HepG2 (cell line): ENCODE results near the gene UBE2N. TPM values are rescaled to one million over a fixed set of nuclear protein-coding genes. Genes with fewer than 3 reads are reported as not detected.

Source experiments
- ATAC-seq: fragments of 200-7000 bp; cut with Tn5 transposase; 3 replicates; pipeline ENCODE4 v1.9.1; 2020; ENCODE audit warnings: mild to moderate bottlenecking, moderate library complexity
- BruUV-seq: library from RNA; stranded (reverse); fragments of 400-500 nt; replicated peaks from 2 replicates; lab custom pipeline; 2021; lab: Mats Ljungman, UMichigan
- CTCF ChIA-PET: fragments of 300-600 bp; formaldehyde crosslinking; extraction: SDS; loops from one replicate; lab custom pipeline; 2021; ENCODE audit warnings: low total read pairs, inconsistent platforms, low intra/inter-chr PET ratio; lab: Yijun Ruan, JAX
- POLR2A ChIA-PET: fragments of 350-600 bp; sonication (Branson Sonifier 250); formaldehyde crosslinking; loops from one replicate; lab custom pipeline; 2020; ENCODE audit warnings: antibody characterized with exemption, inconsistent platforms; lab: Yijun Ruan, JAX
- DNase-seq: peaks from one replicate; pipeline ENCODE4 v3.0.0-alpha.2; 2015; ENCODE audit warnings: low spot score
- FAIRE-seq: peaks from 3 replicates; lab custom pipeline; 2011; peaks lifted over from hg19 to GRCh38; lab: Jason Lieb, UNC
- H2AFZ ChIP-seq: one replicate; pipeline ENCODE4 v1.6.1; 2011; ENCODE audit warnings: low read length, inconsistent platforms
- H3K27ac ChIP-seq: fragments of 300-600 bp; 3 replicates; pipeline ENCODE4 v1.8.0; 2011; ENCODE audit warnings: mixed run types, mild to moderate bottlenecking, mixed read lengths, low read length, inconsistent platforms; ENCODE audit not compliant: insufficient read depth; ENCODE audit errors: extremely low read length
- H3K27me3 ChIP-seq, 2 experiments: fragments of 200-600 bp in 1 of 2; 2 replicates in 1 of 2; 3 replicates in 1 of 2; pipeline versions ENCODE4 v1.6.0 to v1.8.0; 2011; ENCODE audit warnings: low read length in 2 of 2, mild to moderate bottlenecking in 2 of 2, moderate library complexity in 2 of 2, inconsistent platforms in 1 of 2; ENCODE audit not compliant: insufficient read depth in 2 of 2, control insufficient read depth in 1 of 2
- H3K36me3 ChIP-seq, 2 experiments: fragments of 200-600 bp in 1 of 2; replicated peaks in 1 of 2; 2 replicates in 1 of 2; 3 replicates in 1 of 2; pipeline versions ENCODE4 v1.5.1 to v1.8.0; 2011; ENCODE audit warnings: low read length in 2 of 2, inconsistent platforms in 1 of 2; ENCODE audit not compliant: insufficient read depth in 2 of 2, control insufficient read depth in 1 of 2
- H3K4me1 ChIP-seq: 2 replicates; pipeline ENCODE4 v1.5.1; 2012; ENCODE audit warnings: low read length, inconsistent platforms; ENCODE audit not compliant: insufficient read depth
- H3K4me2 ChIP-seq: 2 replicates; pipeline ENCODE4 v1.6.0; 2011; ENCODE audit warnings: low read depth, low read length, inconsistent platforms
- H3K4me3 ChIP-seq, 3 experiments: fragments of 200-600 bp in 1 of 3; sonication (generic), shearing (Covaris generic) in 1 of 3; replicated peaks in 1 of 3; 2 replicates each; pipeline ENCODE4 v1.5.1; 2011 to 2016; ENCODE audit warnings: low read length in 3 of 3, inconsistent platforms in 2 of 3, low read depth in 2 of 3, mild to moderate bottlenecking in 2 of 3, control low read depth in 1 of 3, mixed read lengths in 1 of 3; ENCODE audit not compliant: insufficient read depth in 1 of 3
- H3K79me2 ChIP-seq: one replicate; pipeline ENCODE4 v1.6.1; 2011; ENCODE audit warnings: low read length, inconsistent platforms; ENCODE audit not compliant: insufficient read depth
- H3K9ac ChIP-seq: 2 replicates; pipeline ENCODE4 v1.6.0; 2011; ENCODE audit warnings: mild to moderate bottlenecking, low read depth, low read length, inconsistent platforms; ENCODE audit not compliant: insufficient read depth
- H3K9me3 ChIP-seq: 2 replicates; pipeline ENCODE4 v1.5.1; 2012; ENCODE audit warnings: mild to moderate bottlenecking, low read length
- H4K20me1 ChIP-seq: 2 replicates; pipeline ENCODE4 v1.6.0; 2011; ENCODE audit warnings: inconsistent platforms, mild to moderate bottlenecking, low read length, moderate library complexity; ENCODE audit not compliant: insufficient read depth
- ATF7-NPFF ChIP-seq: sonication (generic); formaldehyde crosslinking; IDR thresholded peaks from 2 replicates; pipeline ENCODE4 v1.8.1; 2023; ENCODE audit warnings: mild to moderate bottlenecking, low read depth, missing genetic modification reagents, moderate library complexity
- CBFB ChIP-seq: sonication (generic); formaldehyde crosslinking; IDR thresholded peaks from 2 replicates; pipeline ENCODE4 v1.4.0; 2020; ENCODE audit warnings: missing genetic modification reagents
- E2F2 ChIP-seq: sonication (generic); formaldehyde crosslinking; IDR thresholded peaks from 2 replicates; pipeline ENCODE4 v1.4.0; 2020; ENCODE audit warnings: missing genetic modification reagents, borderline replicate concordance
- HOXA3 ChIP-seq: sonication (generic); formaldehyde crosslinking; IDR thresholded peaks from 2 replicates; pipeline ENCODE4 v1.5.0; 2020; ENCODE audit warnings: missing genetic modification reagents
- KDM5B ChIP-seq: sonication (generic); formaldehyde crosslinking; IDR thresholded peaks from 2 replicates; pipeline ENCODE4 v1.4.0; 2020; ENCODE audit warnings: missing genetic modification reagents, mild to moderate bottlenecking, borderline replicate concordance
- NFE2L2 ChIP-seq: fragments of 150-350 bp; IDR thresholded peaks from 2 replicates; pipeline ENCODE4 v1.6.1; 2014; ENCODE audit warnings: low read length
- SMARCE1 ChIP-seq: fragments of 450-650 bp; IDR thresholded peaks from 2 replicates; pipeline ENCODE4 v1.6.1; 2017; ENCODE audit warnings: borderline replicate concordance
- SP5 ChIP-seq: IDR thresholded peaks from 2 replicates; pipeline ENCODE4 v1.6.1; 2016; ENCODE audit warnings: low read depth, borderline replicate concordance
- SRSF4 ChIP-seq: fragments of 200-400 bp; formaldehyde crosslinking; IDR thresholded peaks from one replicate; pipeline ENCODE4 v1.6.1; 2018; ENCODE audit warnings: mild to moderate bottlenecking, low read depth, low read length, moderate library complexity; ENCODE audit not compliant: poor library complexity, severe bottlenecking
- ZBTB2 ChIP-seq: sonication (generic); formaldehyde crosslinking; IDR thresholded peaks from 2 replicates; pipeline ENCODE4 v1.8.0; 2022; ENCODE audit warnings: low read depth, missing genetic modification reagents
- ZBTB8A ChIP-seq: sonication (generic); formaldehyde crosslinking; IDR thresholded peaks from 2 replicates; pipeline ENCODE4 v1.4.0; 2020; ENCODE audit warnings: mild to moderate bottlenecking, low read depth, missing genetic modification reagents, borderline replicate concordance
- ZNF251 ChIP-seq: sonication (generic); formaldehyde crosslinking; IDR thresholded peaks from 2 replicates; pipeline ENCODE4 v1.9.0; 2021; ENCODE audit warnings: mild to moderate bottlenecking, missing genetic modification reagents
- ZNF331 ChIP-seq: sonication (generic); formaldehyde crosslinking; IDR thresholded peaks from 2 replicates; pipeline ENCODE4 v1.4.0; 2020; ENCODE audit warnings: missing genetic modification reagents
- ZNF432 ChIP-seq: sonication (generic); formaldehyde crosslinking; IDR thresholded peaks from 2 replicates; pipeline ENCODE4 v1.5.0; 2020; ENCODE audit warnings: missing genetic modification reagents, mild to moderate bottlenecking, borderline replicate concordance
- ZNF558 ChIP-seq: sonication (generic); formaldehyde crosslinking; IDR thresholded peaks from 2 replicates; pipeline ENCODE4 v1.9.0; 2022; ENCODE audit warnings: mild to moderate bottlenecking, missing genetic modification reagents, borderline replicate concordance
- ZNF646 ChIP-seq: sonication (generic); formaldehyde crosslinking; IDR thresholded peaks from 2 replicates; pipeline ENCODE4 v1.9.0; 2021; ENCODE audit warnings: mild to moderate bottlenecking, missing genetic modification reagents
- in situ Hi-C: cut with HindIII; loops from 2 replicates; pipeline ENCODE4 v1.10.0; 2017; ENCODE audit warnings: low pct_unique_long_range_greater_than_20kb; ENCODE audit not compliant: extremely low pct_ligation_motif_present
- intact Hi-C: fragments of 100-400 bp; cut with micrococcal nuclease; formaldehyde crosslinking; loops from one replicate; pipeline ENCODE4 v1.10.0; 2022; ENCODE audit not compliant: unreplicated experiment
- polyA plus RNA-seq, 8 experiments: library from polyadenylated mRNA; depleted of rRNA in 3 of 8; stranded (reverse) in 7 of 8; unstranded in 1 of 8; fragments of >200 nt; fragmentation: Illumina TruSeq in 4 of 8; extraction: Trizol in 4 of 8; gene quantifications; 2 replicates each; pipeline versions ENCODE4 v1.2.1 to v1.2.3, GENCODE V29; 2011 to 2016; ENCODE audit warnings: low read depth in 4 of 8, missing spikeins in 1 of 8, mixed read lengths in 1 of 8; ENCODE audit not compliant: insufficient read depth in 1 of 8
- total RNA-seq, 5 experiments: library from RNA; depleted of rRNA; stranded (reverse); fragments of >200 nt; fragmentation: Illumina TruSeq; extraction: Trizol; gene quantifications; 2 replicates each; pipeline ENCODE4 v1.2.3, GENCODE V29; 2016; ENCODE audit warnings: low read depth in 1 of 5

The UBE2N gene
- total and polyA plus RNA-seq, 2 of the 13 experiments (the other 11 are each of a cell fraction or from before 2014, with no cell fraction given) = 188 to 197 TPM

- DNase-seq (no peak), ATAC-seq (no peak), FAIRE-seq (no peak)
- no peaks in the 10 kb centered on the region for H3K36me3 ChIP-seq
- H3K9ac ChIP-seq = no peak overlapping the region
- in situ Hi-C loops = no loop called here
- peaks cover 4% of the 10 kb centered on the region for H3K79me2 ChIP-seq
- H3K4me2 ChIP-seq = no peak overlapping the region
- no peak overlapping the region for H3K4me3 ChIP-seq
- no TSS peak for BruUV-seq
- no peaks in the 10 kb centered on the region for H4K20me1 ChIP-seq
- intact Hi-C loops = no loop called here
- no peaks in the 10 kb centered on the region for H3K9me3 ChIP-seq
- H3K4me1 ChIP-seq = peaks cover 29% of the 10 kb centered on the region
- H3K27me3 ChIP-seq = no peaks in the 10 kb centered on the region
- H2AFZ ChIP-seq = no peak overlapping the region
- no peak overlapping the region for H3K27ac ChIP-seq
- ChIA-PET CTCF (no interaction called here), POLR2A (no interaction called here)
- TF ChIP-seq HOXA3 = no peak
- TF ChIP-seq E2F2 (CRISPR knock-in tag) = no peak
- TF ChIP-seq SP5 = no peak
- TF ChIP-seq ATF7-NPFF (CRISPR knock-in tag) = no peak
- no peak for TF ChIP-seq ZNF558
- TF ChIP-seq NFE2L2 = no peak
- no peak for TF ChIP-seq SRSF4
- TF ChIP-seq KDM5B (CRISPR knock-in tag) = no peak
- TF ChIP-seq ZNF251 (CRISPR knock-in tag) = no peak
- no peak for TF ChIP-seq SMARCE1
- no peak for TF ChIP-seq ZNF331
- no peak for TF ChIP-seq ZNF432
- TF ChIP-seq ZBTB8A (CRISPR knock-in tag) = no peak
- TF ChIP-seq ZNF646 (CRISPR knock-in tag) = no peak
- no peak for TF ChIP-seq CBFB (CRISPR knock-in tag)
- no peak for TF ChIP-seq ZBTB2 (CRISPR knock-in tag)
Observed at GRCh38 chr12:93369505-93369904, 72.2 kb downstream of the UBE2N start.
